ENCODE measurements around the gene ZSCAN10.

DNA sequence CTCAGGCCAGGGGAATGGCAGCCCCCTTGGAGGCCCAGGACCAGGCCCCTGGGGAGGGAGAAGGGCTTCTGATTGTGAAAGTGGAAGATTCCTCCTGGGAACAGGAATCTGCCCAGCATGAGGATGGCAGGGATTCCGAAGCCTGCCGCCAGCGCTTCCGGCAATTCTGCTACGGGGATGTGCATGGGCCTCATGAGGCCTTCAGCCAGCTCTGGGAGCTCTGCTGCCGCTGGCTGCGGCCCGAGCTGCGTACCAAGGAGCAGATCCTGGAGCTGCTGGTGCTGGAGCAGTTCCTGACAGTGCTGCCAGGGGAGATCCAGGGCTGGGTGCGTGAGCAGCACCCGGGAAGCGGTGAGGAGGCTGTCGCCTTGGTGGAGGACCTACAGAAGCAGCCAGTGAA is 38.2 kb upstream of the ZSCAN10 start:
- no peak for TF ChIP-seq CTCF (IDR thresholded peaks at IDR 0.05 in 2 of 3, conservative IDR thresholded peaks at IDR 0.05 in 1 of 3; ENCODE audit: borderline replicate concordance in 1 of 3, insufficient read depth in 1 of 3, low read depth in 2 of 3, low read length in 2 of 3)
- no peak for TF ChIP-seq ZNF274 (IDR thresholded peaks at IDR 0.05; ENCODE audit: low read depth, low read length)
- no peak for TF ChIP-seq SRF (IDR thresholded peaks at IDR 0.05; ENCODE audit: low read depth)
- TF ChIP-seq, protein P1, sequence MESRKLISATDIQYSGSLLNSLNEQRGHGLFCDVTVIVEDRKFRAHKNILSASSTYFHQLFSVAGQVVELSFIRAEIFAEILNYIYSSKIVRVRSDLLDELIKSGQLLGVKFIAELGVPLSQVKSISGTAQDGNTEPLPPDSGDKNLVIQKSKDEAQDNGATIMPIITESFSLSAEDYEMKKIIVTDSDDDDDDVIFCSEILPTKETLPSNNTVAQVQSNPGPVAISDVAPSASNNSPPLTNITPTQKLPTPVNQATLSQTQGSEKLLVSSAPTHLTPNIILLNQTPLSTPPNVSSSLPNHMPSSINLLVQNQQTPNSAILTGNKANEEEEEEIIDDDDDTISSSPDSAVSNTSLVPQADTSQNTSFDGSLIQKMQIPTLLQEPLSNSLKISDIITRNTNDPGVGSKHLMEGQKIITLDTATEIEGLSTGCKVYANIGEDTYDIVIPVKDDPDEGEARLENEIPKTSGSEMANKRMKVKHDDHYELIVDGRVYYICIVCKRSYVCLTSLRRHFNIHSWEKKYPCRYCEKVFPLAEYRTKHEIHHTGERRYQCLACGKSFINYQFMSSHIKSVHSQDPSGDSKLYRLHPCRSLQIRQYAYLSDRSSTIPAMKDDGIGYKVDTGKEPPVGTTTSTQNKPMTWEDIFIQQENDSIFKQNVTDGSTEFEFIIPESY (IDR thresholded peaks at IDR 0.05; ENCODE audit: extremely low read depth, insufficient replicate concordance, low read length) = no peak
- no peak for TF ChIP-seq EZH2phosphoT487 (IDR thresholded peaks at IDR 0.05; ENCODE audit: borderline replicate concordance)
- TF ChIP-seq SP1 (IDR thresholded peaks at IDR 0.05; ENCODE audit: low read depth) = no peak

All from HCT116 (cell line).